ENCODE results near the gene BACH2.

BACH2 gene

DNA sequence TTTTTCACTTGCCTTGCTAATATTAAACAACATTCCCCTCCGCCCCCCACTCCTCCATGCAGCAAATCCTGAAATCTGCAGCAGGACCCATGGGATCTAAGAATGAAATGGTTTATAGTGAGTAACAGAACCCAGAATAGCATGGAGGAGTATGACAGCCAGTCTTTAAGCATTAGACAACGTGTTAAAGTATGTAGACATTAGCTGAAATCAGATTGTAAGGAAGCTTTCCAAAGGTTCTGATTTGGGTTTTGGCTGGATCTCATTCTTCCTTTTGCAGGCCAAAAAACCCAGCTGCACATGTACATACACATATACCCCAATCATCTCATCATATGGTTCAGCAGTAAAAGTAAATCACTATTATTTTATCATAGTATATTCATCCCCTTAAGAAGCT, 275.9 kb downstream of the BACH2 start:
- DNase-seq, result no peak

DNA sequence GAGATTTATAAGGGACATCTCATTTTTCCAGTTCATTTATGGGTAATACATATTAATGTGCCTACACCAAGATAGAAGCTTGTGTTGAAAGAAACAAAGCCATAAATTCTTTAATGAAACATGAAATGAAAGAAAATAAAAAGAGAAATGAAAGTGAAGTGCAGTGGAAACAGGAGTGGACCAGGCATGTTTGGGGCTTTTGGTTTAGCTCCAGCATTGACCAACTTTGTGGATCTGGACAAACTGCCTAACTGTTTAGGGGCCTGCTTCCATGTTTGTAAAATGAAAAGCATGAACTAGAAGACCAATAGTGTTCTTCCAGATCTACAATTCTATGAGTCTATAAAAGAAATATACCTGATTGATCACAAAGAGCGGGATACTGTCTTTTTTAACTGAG, 277.4 kb downstream of the BACH2 start:
- DNase-seq, result no peak

DNA sequence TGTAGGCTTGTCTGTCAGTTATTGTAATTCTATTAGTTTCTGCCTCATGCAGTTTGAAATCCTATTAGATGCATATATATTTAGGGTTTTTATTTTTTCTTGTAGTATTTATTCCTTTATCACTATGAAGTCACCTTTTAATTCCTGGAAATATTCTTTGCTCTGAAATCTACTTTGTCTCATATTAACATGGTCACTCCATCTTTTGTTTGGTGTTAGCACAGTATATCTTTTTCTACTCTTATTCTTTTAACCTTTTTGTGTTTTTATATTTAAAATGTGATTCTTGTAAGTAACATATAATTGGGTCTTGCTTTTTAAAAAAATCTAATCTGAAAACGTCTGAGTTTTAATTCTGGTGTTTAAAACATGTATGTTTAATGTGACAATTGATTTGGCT, 280.8 kb downstream of the BACH2 start:
- DNase-seq, result no peak

DNA sequence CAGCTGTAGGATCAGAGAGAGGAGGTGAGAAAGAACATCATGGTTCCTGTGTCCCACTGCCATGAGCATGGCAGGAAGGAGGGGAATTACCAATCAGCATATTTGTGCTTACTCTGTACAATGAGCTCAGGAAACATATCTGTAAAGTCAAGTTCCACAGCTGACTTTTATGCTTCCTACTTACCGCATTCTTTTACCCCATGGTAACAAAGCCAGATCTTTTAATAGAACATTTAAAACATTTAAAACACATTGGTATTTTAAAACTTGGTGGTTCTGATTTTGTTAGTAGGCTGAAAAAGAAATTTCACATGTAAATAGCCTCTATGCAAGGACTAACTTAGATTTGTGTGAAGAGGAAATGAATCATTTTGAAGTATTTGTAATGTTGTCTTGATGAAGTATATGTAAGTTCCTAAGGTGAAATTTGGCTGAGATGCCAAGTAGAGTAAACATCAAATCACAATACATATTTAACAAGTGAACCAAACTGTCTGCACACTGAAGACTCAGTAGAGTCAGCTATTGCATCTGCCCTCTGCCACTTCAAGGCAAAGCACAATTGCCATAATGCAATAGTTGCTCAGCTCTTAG, 287.6 kb downstream of the BACH2 start:
- DNase-seq, result peak; percentile 67

DNA sequence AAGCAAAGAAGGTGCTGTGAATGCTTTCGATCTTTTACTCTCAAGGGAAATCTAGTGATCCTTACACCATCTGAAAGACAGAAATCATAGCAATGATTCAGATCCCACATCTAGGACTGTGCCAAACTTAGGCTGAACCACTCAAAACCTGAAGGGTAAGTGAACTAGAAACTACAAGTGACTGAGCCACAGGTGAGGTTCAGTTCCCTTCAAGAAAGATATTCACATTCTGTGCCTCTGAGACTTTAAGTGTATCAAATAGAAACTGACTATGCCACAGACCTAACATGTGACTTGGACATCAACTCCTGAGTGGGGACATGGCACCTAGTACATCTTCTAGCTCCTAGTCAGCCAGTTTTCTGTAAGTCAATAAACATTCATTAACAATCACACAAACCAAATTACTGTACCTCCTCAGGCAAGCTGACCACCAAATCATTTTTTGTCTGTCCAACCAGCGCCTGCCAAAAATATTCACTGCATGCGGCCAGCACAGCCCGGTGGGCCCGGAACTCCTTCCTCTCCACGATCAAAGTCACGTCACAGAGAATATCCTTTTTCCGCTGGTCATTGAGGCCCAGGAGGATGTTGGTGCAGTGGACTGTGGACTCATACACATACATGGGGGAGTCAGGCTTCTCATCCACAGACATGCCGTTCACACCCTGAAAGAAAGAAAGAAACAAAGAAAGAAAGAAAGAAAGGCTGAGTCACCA, 288.3 kb downstream of the BACH2 start:
- no peak for DNase-seq

DNA sequence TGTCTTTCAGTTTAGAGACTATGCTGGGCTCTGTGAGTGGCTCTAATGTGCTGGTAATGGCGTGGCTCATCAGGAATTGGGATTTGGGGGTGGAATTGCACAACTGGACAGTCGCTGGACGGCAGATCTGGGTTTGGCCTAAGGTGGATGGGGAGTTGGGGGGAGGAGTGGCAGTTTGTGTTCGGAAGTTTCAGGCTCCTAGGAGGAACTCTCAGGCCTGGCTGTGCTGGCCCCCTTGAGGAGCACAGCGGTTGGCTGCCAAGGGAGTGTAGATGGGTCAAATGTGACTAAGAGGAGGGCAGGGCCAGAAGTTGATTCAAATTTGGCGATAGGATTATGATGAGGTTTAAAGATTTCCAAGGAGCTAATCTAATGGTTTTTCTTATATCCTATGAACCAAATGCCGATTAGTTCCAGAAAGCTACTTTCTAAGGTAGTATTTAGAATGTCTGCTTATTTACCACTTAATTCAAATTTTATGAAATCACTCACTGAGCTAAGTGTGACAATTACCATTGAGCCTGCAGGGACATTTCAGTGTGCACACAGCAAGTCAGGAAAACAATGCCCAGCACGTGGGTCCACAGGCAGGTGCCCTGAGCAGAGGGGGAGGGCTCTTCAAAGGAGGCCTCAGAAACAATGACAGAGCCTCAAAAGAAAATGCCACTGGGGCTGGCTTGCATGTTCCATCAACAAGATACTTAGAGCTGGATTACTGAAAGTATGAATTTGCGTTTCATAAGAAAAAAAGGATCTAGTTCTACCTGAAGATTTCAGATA, 291.4 kb downstream of the BACH2 start:
- no peak for DNase-seq

DNA sequence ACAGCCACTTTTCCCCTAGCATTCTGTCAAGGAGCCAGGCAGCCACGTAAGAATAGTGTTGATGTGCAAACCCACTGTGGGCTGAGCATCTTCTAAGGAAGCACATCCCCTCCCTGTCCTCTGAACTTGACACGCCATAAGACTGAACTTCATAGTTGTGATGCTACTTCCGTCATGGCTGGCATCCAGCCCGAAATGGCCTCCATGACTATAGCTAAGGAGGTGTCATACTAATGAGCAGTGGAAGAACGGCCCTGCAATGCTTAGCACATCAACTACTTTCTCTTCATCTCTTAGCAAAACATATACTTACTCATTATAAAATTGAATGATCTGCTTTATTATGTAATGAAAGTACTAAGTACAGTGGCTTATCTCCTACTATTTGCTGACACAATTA, 292.1 kb downstream of the BACH2 start:
- no peak for DNase-seq

DNA sequence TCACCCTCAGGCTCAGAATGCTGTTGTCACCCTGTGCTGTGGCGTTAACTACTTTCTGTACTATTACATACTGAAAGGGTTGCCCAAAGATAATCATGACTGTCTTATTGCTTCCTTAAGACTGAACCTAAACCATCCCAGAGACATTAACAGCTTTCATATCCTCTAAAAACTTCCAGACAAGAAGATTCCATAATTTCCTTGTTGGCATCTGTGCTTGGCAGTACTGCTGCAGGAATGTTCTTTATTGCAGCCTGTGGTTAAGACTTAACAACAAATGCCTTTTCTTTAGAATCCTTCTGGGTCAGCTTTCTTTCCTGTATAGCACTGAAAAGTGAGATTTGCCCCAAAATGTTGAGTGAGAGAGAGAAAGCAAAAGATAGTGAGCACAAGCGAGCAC, 292.7 kb downstream of the BACH2 start:
- no peak for DNase-seq

DNA sequence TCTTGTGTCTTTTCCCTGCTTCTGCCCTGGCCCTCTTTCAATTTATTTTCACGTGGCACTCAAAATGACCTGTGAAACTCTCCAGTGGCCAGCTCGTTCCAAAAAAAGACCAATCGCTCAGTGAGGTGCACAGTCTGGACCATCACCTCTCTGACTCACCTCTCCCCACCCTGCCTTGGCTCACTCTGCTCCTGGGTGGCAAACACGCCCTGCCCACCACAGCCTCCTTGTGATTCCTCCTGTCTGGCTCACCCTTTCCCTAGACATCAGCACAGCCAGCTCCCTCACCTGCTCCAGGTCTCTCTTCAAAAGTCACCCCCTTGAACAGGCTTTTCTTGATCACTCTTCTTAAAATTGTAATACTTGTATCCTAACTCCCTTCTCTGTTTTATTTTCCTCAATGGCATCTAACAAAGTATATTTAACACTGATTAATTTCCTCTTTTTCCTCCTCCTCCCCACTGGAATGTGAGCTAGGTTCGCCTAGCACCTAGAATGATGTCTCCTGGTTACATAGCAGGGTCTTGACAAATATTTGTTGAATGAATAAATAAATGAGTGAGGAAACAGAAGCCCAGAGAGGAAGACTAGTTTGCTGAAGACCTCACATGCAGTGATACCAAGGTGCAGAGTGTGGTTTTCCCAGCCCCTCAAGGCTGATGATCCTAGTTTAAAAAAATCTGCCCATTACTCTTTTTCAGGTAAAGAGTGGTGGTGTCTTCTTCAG, 293.4 kb downstream of the BACH2 start:
- DNase-seq, result no peak

DNA sequence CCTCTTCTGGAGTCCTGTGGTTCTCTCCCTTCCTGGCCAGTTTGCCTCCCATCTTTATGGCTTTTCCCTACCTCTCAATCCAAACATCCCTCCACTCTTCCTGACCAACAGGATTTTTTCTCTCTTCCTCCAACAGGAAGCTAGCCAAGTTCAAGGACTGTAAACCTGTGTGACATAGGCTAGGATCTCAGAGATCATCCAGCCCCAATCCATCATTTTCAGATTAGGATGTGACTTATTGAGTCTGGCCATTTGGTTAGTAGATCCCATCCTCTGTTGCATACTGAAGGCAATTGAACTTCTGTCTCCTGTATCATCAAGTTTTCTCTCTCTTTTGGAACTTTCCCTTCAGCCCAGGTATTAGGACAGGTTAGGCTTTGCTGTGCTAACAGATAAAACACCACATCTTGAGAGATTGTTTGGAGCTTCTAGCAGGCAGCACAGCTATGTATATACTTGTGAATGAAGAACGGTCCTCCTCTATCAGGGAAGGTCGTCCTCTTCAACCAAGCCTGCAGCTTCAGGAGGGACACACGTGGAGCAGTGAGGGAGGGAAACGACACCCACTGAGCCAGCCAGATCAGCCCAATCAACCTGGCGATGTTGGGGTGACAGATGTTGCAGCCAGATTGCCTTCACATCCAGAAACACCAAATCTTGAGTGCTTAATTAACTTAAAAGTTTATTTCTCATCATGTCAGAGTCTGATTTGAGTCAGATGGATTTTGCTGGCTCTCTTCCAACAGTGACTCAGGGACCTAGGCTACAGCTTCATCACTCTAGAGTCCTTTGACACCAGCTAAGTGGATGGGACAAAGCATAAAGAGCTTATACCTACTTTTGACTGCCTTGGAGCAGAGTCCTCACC, 295.5 kb downstream of the BACH2 start:
- DNase-seq, result peak; percentile 64

DNA sequence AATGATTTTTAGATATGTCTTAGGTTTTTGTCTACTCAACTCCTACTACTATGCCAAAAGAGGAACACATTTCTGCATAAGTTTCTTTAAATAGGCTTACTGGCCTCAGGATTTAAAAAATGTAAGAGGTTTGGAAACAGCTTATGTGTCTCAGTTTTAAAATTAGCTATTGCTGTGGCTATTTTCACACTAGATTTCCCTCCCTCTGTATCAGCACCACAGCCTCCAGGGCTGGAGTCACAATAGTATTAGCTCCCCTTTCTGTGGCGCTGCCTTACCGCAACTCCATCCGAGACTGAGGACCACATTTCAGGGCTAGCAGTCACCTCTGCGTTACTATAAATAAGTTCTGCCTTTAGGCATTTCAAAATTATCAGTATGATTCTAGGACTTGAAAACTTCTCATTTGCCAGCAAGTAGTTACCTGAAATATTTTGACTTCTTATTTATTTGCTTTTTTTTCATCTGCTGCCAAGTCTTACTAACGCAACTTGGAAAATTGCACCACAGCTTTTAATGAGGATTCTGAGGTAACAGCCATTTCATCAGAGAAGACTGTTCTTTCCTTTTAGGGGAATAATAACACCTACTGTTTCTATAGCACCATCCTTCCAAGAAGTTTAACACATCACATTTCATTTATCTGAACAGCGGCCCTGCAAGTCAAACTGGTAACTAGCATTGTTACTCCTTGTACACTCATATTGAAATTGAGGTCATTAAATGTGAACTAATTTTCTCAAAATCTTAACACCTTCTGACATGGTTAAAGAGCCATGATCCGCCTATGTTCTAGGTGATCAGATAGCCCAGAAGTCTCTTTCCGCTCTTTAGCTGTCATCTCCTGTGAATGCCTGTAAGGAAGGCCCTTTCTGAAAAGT, 296.5 kb downstream of the BACH2 start:
- DNase-seq, result no peak

DNA sequence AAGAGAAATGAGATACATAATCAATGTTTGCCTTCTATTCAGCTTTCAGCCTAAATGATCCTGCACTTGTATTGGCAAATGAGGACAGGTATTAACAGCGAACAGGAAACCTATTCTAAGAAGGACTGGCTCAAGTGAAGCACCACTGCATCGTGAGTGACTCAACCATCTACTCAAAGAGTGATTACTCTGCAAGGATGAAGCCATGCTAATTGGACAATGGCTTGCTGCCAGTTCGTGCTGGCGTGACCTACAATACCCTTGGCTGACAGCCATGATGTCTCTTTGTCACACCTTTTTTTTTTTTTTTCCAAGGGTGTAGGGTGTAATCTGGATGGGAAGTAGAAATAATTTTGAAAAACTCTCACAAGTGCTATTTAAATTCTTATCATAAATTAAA, 297.5 kb downstream of the BACH2 start:
- no peak for DNase-seq

DNA sequence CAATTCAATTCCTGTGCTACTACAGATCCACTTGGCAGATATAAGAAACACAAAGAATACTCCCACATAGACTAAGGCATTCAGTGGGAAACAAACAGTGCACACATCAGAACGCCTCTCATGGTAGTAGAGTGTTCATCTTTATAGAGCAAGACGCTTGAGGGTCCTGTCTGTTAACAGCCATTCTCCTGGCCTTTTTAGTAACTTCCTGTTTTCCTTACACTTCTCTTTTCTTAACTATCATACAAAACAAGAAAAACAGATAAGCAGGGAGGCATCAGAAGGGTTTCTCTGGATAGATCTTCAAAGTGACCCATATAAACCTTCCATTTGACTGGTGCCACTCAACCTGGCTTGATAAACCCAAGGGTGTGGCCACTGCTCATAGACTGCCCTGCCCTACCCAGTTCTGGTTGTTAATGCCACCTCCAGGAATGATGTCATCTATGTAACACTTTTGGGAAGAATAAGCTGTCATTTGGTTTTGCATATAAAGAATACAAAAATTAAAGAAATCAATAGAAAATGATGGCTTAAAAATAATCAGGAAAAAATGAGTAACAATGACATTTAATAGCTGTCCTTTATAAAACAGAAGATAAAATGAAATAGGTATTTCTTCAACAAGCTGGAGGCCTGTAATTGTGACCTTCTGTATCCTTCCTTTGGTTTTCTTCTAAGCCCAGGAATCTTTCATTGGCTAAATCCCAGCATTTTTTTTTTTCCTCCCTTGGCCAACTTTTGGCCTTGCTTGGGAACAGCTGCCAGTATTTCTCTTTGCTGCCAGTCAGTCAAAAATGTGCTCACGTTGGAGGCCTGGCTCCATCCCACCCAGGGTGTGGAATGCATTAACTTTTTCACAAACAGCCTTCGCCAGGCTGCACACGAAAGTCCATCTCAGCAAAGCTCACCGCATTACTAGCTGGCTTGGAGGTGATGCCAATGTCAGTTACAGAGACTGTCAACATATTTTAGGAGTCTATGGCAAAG, 298.9 kb downstream of the BACH2 start:
- DNase-seq, result peak; percentile 75

DNA sequence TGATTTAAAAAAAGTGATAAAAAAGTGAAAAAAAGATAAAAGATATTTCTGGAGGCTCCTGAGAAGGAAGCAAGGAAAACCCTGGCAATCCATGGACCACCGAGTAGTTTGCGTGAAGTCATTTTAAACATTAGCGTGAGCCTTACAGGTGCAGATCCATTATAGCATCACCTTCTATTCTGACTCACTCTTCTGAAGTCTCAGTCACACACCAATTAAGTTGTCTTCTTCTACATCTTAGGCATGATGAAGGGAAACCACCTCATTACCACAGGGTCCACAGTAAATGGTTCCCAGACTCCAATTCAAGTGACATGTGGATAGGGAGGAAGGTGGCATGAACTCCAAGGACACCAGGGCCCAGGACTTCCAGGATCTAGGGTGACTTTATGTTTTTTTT, 303.2 kb downstream of the BACH2 start:
- no peak for DNase-seq

DNA sequence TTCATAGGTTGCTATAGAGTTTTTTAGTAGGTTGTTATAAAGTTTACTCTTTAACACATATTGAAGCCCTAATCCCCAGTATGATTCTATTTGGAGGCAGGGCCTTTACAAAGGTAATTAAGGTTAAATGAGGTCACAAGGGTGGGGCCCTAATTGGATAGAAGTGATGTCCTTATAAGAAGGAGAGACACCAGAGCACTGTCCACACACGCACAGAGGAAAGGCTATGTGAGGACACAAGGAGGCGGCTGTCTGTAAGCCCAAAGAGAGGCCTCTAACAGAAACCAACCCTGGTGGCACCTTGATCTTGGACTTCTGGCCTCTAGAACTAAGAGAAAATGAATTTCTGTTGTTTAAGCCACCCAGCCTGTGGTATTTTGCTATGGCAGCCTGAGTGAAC, 303.8 kb downstream of the BACH2 start:
- DNase-seq, result no peak

DNA sequence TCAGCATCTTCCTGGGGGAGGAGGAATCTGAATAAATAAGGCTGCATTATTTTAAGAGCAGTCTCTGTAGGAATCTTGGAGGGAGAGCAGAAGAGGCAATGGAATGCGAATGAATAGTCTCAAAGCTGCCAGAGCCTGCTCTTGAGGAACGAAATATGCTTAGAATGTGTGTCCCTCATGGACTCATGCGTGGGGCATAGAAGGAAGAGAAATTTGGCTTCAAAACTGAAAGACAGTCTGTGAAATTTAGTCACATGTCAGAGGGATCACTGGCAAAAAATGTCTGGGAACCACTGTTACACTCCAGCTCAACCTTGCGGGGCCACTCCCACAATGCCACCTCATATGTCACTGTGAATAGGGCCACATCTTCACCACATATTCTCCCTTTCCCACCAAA, 306.9 kb downstream of the BACH2 start:
- peak; percentile 99 for DNase-seq

DNA sequence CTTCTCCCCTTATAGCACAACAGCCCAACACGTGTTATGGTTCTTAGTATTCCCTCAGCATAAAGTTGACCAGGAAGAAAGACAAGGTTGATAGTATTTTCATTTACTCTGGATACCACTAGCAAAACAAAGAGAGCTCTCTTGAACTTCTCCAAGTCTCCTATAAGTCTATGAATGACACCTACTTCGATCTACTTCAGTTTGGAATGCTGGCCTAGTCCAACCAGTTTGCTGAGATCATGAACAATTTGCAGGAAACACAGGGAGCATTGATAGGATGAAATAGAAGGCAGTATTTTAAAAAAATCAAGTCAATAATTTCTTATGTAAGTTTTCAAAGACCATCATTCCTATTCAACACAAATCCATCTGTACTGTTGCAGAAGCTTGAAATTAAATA, 308.8 kb downstream of the BACH2 start:
- DNase-seq, result no peak

DNA sequence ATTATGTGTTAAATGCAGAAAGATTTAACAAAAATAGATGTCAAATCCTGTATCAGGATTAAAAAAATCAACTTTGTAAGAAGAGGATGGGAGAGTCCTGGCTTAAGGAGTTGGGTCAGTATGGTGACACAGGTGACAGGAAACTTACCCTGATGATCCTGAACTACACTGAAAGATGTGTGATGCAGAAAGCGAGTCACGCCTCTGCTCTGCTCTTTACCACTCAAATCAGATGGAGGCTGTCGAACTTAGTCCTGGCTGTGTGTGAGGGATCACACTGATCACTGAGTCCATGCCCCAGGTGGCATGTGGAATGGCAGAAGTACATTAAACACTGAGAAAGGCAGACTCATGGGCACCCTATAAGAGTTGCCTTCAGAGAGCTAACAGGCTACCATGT, 309.5 kb downstream of the BACH2 start:
- DNase-seq, result no peak

DNA sequence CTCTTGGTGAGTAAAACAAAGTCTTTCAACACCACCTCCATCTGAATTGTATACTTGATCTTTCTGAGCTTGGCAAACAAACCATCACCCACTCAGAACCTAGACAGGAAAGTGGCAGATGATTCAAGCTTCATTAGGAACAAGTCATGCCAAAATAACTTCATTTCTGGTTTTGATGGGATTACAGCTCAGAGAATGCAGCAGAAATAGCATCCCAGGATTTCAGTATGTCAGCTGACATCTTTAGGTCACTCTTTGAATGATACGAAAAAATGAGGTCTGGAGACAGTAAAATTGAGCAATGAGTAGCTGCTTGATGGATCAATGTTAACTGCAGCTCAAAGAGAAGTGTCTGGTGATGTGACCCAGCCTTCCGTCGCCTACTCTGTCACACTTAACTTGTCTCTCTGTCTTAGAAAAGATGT, 310.0 kb downstream of the BACH2 start:
- DNase-seq, result peak; percentile 87
